Measurements from ENCODE around the gene HAND1. TPM values are rescaled to one million over a fixed set of nuclear protein-coding genes. Genes with fewer than 3 reads are reported as not detected.
"Not testable (repeated sequence)": the region's sequence is repeated elsewhere in the genome, so short reads cannot be mapped to it uniquely, and the experiment has no call there.

Gene HAND1
- total RNA-seq, 4 donors from 2014 or later, result not detected

GRCh38 chr5:154518438-154518867, 40.4 kb upstream of the HAND1 start:
- DNase-seq (ENCODE audit: low spot score in 2 of 2), result no peak
- Histone ChIP-seq H3K4me1 (peaks cover 0 to 11% (median 0%) of the 10 kb centered on the region in 4 donors), H3K9me3 (no peaks in the 10 kb centered on the region), H3K36me3 (no peaks in the 10 kb centered on the region), H3K27ac (no peak overlapping the region), H3K4me3 (no peak overlapping the region), H3K27me3 (peaks cover 0 to 50% of the 10 kb centered on the region in 2 donors)
- no peak for TF ChIP-seq EP300 (IDR thresholded peaks at IDR 0.05)
- no peak for TF ChIP-seq POLR2A (IDR thresholded peaks at IDR 0.05)
- no peak for TF ChIP-seq CTCF (IDR thresholded peaks at IDR 0.05)
- WGBS, 2 donors, result 80 to 83% methylated on average over 8 of the region's 8 CpGs

- Histone ChIP-seq H3K36me3 (no peaks in the 10 kb centered on the region), H3K27ac (no peak overlapping the region), H3K4me1 (peaks cover 0 to 12% (median 0%) of the 10 kb centered on the region in 4 donors), H3K9me3 (no peaks in the 10 kb centered on the region), H3K4me3 (no peak overlapping the region), H3K27me3 (peaks cover 0 to 49% of the 10 kb centered on the region in 2 donors)
- TF ChIP-seq EP300 (IDR thresholded peaks at IDR 0.05), result no peak
- no peak for TF ChIP-seq CTCF (IDR thresholded peaks at IDR 0.05)
- no peak for TF ChIP-seq POLR2A (IDR thresholded peaks at IDR 0.05)
- 84 to 93% methylated on average over 9 of the region's 9 CpGs for WGBS, 2 donors
- no peak for DNase-seq (ENCODE audit: low spot score in 2 of 2)
Observed at GRCh38 chr5:154517810-154518437, 39.9 kb upstream of the HAND1 start.

GRCh38 chr5:154517181-154517580, 39.2 kb upstream of the HAND1 start:
- 75 to 81% methylated on average over 5 to 7 of the region's 7 CpGs for WGBS, 2 donors
- H3K9me3 ChIP-seq, result no peaks in the 10 kb centered on the region
- peaks cover 0 to 43% of the 10 kb centered on the region in 2 donors for H3K27me3 ChIP-seq
- H3K36me3 ChIP-seq, result no peaks in the 10 kb centered on the region
- no peak for DNase-seq (ENCODE audit: low spot score in 2 of 2)
- H3K4me1 ChIP-seq, result peaks cover 0 to 12% (median 0%) of the 10 kb centered on the region in 4 donors
- TF ChIP-seq POLR2A (IDR thresholded peaks at IDR 0.05) (no peak), EP300 (IDR thresholded peaks at IDR 0.05) (no peak), CTCF (IDR thresholded peaks at IDR 0.05) (no peak)
- no peak overlapping the region for H3K27ac ChIP-seq
- no peak overlapping the region for H3K4me3 ChIP-seq

GRCh38 chr5:154516475-154516874, 38.4 kb upstream of the HAND1 start:
- Histone ChIP-seq H3K4me3 (no peak overlapping the region), H3K4me1 (peaks cover 0 to 12% (median 0%) of the 10 kb centered on the region in 4 donors), H3K27me3 (peaks cover 0 to 36% of the 10 kb centered on the region in 2 donors), H3K27ac (no peak overlapping the region), H3K9me3 (no peaks in the 10 kb centered on the region), H3K36me3 (no peaks in the 10 kb centered on the region)
- DNase-seq (ENCODE audit: low spot score in 2 of 2), result no peak
- TF ChIP-seq EP300 (IDR thresholded peaks at IDR 0.05), result no peak
- TF ChIP-seq POLR2A (IDR thresholded peaks at IDR 0.05), result no peak
- TF ChIP-seq CTCF (IDR thresholded peaks at IDR 0.05), result no peak
- 94% methylated on average over 5 of the region's 5 CpGs for WGBS, 2 donors

GRCh38 chr5:154515488-154515887, 37.5 kb upstream of the HAND1 start:
- peaks cover 0 to 26% of the 10 kb centered on the region in 2 donors for H3K27me3 ChIP-seq
- not testable (repeated sequence) for H3K27ac ChIP-seq; H3K4me3 ChIP-seq; DNase-seq (ENCODE audit: low spot score in 2 of 2); H3K9me3 ChIP-seq; H3K36me3 ChIP-seq; H3K4me1 ChIP-seq
- WGBS, 2 donors, result 89 to 92% methylated on average over 6 of the region's 6 CpGs
